Chondrocyte (in vitro differentiated cells): ENCODE data around the gene KCNJ5. TPM values are rescaled to one million over a fixed set of nuclear protein-coding genes. Genes with fewer than 3 reads are reported as not detected.

Experiments used
- DNase-seq: peaks from one replicate; pipeline ENCODE4 v3.0.0; 2021; ENCODE audit warnings: mixed read lengths, low spot score
- H3K27ac Mint-ChIP-seq: one replicate; pipeline ENCODE4 v1.8.0; 2021; ENCODE audit warnings: mild to moderate bottlenecking, moderate library complexity, mixed read lengths; ENCODE audit not compliant: unreplicated experiment
- H3K27me3 Mint-ChIP-seq: 2 replicates; pipeline ENCODE4 v1.8.0; 2021; ENCODE audit warnings: low read depth, mixed read lengths
- H3K36me3 Mint-ChIP-seq: 2 replicates; pipeline ENCODE4 v1.8.0; 2021; ENCODE audit warnings: low read depth, mixed read lengths
- H3K4me1 Mint-ChIP-seq: 2 replicates; pipeline ENCODE4 v1.8.0; 2021; ENCODE audit warnings: low read depth, mild to moderate bottlenecking, mixed read lengths
- H3K4me3 Mint-ChIP-seq: one replicate; pipeline ENCODE4 v1.8.0; 2021; ENCODE audit warnings: mild to moderate bottlenecking, moderate library complexity, mixed read lengths; ENCODE audit not compliant: unreplicated experiment
- H3K9me3 Mint-ChIP-seq: 2 replicates; pipeline ENCODE4 v1.8.0; 2021; ENCODE audit warnings: low read depth, mixed read lengths
- CTCF ChIP-seq: fragments of 200-600 bp; sonication (generic); IDR thresholded peaks from 2 replicates; pipeline ENCODE4 v1.5.0; 2021; ENCODE audit warnings: antibody characterized with exemption, mild to moderate bottlenecking, moderate library complexity
- total RNA-seq: library from RNA; stranded (reverse); gene quantifications from 3 replicates; pipeline ENCODE4 v1.2.1, GENCODE V29; 2021

Gene KCNJ5
- total RNA-seq, 1 donor from 2014 or later, result 0.15 TPM

DNA sequence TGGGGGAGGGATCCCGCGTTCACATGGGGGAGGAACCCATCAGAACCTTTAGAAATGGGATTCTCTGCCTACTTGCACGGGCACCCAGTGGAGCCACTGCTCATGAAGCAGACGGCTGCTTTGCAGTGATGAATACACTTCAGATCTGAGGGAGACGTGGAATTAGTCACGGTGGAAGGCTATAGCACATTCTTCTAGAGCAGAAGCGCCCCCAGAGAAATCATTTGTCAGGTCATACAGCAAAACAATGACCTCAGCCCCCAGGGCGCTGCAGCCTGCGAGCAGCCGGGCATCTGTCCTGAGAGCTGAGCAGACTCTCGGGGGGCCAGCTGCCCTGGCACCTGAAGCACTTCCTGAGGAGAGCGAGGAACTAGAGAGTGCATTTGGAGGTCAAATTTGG, 38.8 kb downstream of the KCNJ5 start:
- Mint-ChIP-seq H3K4me3 (no peak overlapping the region), H3K4me1 (peaks cover 7% of the 10 kb centered on the region), H3K27ac (no peak overlapping the region), H3K36me3 (peaks cover 2% of the 10 kb centered on the region), H3K9me3 (no peaks in the 10 kb centered on the region), H3K27me3 (peaks cover 30% of the 10 kb centered on the region)
- TF ChIP-seq CTCF, result no peak
- no peak for DNase-seq

DNA sequence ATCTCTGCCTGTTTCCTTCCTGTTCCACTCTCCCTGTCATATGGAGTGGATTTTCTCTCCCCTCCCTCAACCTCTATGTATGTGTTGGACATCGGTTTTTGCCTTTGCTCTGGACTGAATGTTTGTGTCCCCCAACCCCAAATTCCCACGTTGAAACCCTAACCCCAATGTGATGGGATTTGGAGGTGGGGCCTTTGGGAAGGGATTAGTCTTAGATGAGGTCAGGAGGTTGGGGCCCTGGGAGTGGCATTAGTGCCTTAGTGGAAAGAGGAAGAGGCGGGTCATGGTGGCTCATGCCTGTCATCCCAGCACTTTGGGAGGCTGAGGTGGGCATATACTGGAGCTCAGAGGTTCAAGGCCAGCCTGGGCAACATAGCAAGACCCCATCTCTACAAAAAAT, 39.9 kb downstream of the KCNJ5 start:
- DNase-seq, result no peak
- Mint-ChIP-seq H3K9me3 (no peaks in the 10 kb centered on the region), H3K27me3 (peaks cover 24% of the 10 kb centered on the region), H3K36me3 (peaks cover 2% of the 10 kb centered on the region), H3K27ac (peak overlapping the region; percentile 27), H3K4me1 (peaks cover 7% of the 10 kb centered on the region), H3K4me3 (no peak overlapping the region)
- no peak for TF ChIP-seq CTCF

DNA sequence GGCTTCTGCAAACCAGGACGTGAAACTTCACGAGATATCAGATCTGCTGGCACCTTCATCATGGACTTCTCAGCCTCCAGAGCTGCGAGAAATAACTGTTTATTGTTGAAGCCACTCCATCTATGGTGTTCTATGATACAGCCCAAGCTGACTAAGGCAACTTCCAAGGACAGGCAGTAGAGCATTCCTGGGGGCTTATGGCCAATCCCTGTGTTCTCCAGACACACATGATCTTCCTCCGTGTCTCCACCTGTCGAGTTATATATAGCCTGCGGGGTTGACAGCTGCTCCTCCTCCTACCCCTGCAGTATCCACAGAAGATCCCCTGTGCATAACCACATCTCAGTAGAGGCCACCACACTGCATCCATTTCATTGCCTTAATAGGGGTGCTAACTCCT, 40.5 kb downstream of the KCNJ5 start:
- Mint-ChIP-seq H3K9me3 (no peaks in the 10 kb centered on the region), H3K27ac (no peak overlapping the region), H3K4me3 (no peak overlapping the region), H3K36me3 (peaks cover 2% of the 10 kb centered on the region), H3K4me1 (peaks cover 7% of the 10 kb centered on the region), H3K27me3 (peaks cover 19% of the 10 kb centered on the region)
- DNase-seq, result no peak
- TF ChIP-seq CTCF, result no peak

- no peak for DNase-seq
- H3K27ac Mint-ChIP-seq, result no peak overlapping the region
- H3K27me3 Mint-ChIP-seq, result peaks cover 13% of the 10 kb centered on the region
- peaks cover 2% of the 10 kb centered on the region for H3K36me3 Mint-ChIP-seq
- no peak overlapping the region for H3K4me3 Mint-ChIP-seq
- H3K4me1 Mint-ChIP-seq, result peaks cover 7% of the 10 kb centered on the region
- no peak for TF ChIP-seq CTCF
- no peaks in the 10 kb centered on the region for H3K9me3 Mint-ChIP-seq
Measured at GRCh38 chr11:128933481-128934178, 42.5 kb downstream of the KCNJ5 start.

DNA sequence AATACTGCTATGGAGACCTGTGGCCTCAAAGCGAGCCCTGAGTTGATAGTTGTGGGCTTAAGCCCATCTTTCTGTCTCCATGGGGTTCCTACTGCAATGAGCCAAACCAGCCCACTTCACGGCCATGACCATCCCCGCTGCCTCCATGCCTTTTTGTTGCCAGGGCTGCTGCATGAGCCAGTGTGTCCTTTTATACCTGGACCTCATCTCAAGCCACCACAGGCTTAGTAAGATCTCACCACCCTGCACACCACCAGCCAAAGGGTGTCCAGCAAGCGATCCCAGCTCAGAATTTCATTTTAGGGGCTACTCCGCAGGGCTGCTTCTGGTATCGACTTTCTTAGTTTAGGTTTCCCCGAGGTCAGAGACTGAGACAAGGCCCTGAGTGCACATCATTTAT, 43.2 kb downstream of the KCNJ5 start:
- Mint-ChIP-seq H3K27me3 (peaks cover 12% of the 10 kb centered on the region), H3K36me3 (peaks cover under 1% of the 10 kb centered on the region), H3K4me3 (no peak overlapping the region), H3K9me3 (no peaks in the 10 kb centered on the region), H3K27ac (no peak overlapping the region), H3K4me1 (peaks cover 7% of the 10 kb centered on the region)
- no peak for DNase-seq
- TF ChIP-seq CTCF, result no peak
